Stimulated activated CD4-positive, alpha-beta T cell treated with anti-CD3 and anti-CD28 coated beads, Interleukin-12 subunit alpha, Interleukin-12 subunit beta, amount 100 ng/mL, for 4 hours (primary cell): ENCODE data around the gene ZZZ3.
"Not testable (repeated sequence)": the region's sequence is repeated elsewhere in the genome, so short reads cannot be mapped to it uniquely, and the experiment has no call there.

Source experiments
- DNase-seq: peaks from one replicate; pipeline ENCODE4 v3.0.0-alpha.2; 2020

The ZZZ3 gene

GRCh38 chr1:77668924-77669449 is 13.5 kb downstream of the ZZZ3 start:
- DNase-seq: no peak

DNA sequence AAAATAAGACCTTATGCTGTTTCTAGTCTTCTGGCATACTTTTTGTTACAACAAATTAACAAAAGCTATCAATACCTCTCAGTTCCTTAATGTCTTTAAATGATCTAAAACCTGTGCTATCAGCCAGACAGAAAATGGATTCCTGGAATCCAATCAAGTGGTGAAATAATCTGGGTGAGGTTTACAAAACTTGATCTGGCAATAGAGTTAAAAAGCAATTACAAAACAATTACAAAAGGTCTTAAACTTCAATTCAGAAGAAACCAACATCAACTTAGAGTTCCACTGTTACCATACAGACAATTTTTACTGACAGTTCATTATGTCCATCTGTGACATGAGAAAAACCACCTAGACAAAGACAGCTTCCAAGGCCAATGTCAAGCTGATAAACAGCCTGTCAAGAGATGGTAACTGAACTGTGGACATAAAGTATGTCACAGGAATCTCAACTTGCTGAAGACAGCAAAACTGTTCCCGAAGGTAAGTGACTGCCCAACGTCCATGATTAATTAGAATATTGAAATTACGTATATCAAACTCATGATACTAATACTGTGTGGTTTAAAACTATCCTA is 17.4 kb downstream of the ZZZ3 start:
- no peak for DNase-seq

GRCh38 chr1:77661696-77662095 is 20.8 kb downstream of the ZZZ3 start:
- no peak for DNase-seq

GRCh38 chr1:77659879-77660593 is 22.4 kb downstream of the ZZZ3 start:
- no peak for DNase-seq

DNA sequence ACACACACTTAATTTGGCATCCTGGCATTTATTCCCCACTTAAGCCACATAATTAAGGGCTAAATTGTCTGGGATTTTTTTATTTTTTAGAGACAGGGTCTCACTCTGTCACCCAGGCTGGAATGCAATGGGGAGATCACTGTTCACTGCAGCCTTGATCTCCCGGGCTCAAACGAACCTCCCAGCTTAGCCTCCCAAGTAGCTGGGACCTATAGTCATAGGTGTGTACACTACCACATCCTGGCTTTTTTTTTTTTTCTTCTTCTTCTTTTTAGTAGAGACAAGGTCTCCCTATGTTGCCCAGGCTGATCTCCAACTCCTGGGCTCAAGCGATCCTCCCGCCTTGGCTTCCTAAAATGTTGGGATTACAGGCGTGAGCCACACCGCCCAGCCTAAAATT is 24.2 kb downstream of the ZZZ3 start:
- no peak for DNase-seq

DNA sequence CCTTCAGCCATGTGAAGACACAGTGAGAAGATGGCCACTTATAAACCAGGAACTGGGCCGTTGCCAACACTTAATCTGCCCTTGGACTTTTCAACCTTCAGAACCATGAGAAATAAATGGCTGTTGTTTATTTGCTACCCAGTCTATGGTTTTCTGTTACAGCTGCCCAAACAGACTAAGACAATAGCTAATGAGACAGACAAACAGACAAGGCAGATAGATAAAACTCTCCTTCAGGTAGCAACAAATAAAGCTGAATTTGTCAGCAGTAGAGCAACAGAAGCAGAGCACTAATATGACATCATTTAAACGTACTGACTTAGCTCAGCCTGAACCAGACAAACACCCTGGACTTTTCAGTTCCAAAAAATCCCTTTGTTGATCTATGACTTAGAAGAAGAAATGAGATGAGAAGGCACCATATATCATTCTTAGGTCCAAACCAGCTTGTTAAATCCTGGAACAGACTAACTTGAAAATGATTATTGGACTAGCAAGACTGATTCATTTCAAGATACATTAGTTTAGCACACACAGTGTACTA is 27.0 kb downstream of the ZZZ3 start:
- no peak for DNase-seq

GRCh38 chr1:77652970-77653516 is 29.4 kb downstream of the ZZZ3 start:
- DNase-seq: no peak

GRCh38 chr1:77652268-77652667 is 30.2 kb downstream of the ZZZ3 start:
- no peak for DNase-seq

- DNase-seq: no peak
Observed at GRCh38 chr1:77649127-77649526, 33.3 kb downstream of the ZZZ3 start.

GRCh38 chr1:77646224-77646623 is 36.2 kb downstream of the ZZZ3 start:
- DNase-seq: not testable (repeated sequence)

- no peak for DNase-seq
Observed at GRCh38 chr1:77643456-77643855, 39.0 kb downstream of the ZZZ3 start.

- DNase-seq: no peak
Observed at GRCh38 chr1:77642941-77643340, 39.5 kb downstream of the ZZZ3 start.

DNA sequence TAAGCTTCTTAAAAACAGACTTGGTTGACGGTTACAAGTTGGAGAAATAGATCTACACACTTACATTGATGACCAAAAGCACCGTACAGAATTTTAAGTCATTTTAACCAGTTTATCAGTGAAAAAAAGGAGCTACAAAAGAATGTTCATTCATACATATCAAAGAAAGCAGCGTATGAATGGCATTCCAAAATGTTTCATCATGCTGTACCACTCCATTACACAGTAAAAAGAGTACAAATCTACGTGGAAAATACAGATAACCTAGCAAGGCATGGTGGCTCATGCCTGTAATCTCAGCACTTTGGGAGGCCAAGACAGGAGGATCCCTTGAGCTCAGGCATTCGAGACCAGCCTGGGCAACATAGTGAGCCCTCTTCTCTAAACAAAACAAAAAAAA is 40.3 kb downstream of the ZZZ3 start:
- DNase-seq: no peak

DNA sequence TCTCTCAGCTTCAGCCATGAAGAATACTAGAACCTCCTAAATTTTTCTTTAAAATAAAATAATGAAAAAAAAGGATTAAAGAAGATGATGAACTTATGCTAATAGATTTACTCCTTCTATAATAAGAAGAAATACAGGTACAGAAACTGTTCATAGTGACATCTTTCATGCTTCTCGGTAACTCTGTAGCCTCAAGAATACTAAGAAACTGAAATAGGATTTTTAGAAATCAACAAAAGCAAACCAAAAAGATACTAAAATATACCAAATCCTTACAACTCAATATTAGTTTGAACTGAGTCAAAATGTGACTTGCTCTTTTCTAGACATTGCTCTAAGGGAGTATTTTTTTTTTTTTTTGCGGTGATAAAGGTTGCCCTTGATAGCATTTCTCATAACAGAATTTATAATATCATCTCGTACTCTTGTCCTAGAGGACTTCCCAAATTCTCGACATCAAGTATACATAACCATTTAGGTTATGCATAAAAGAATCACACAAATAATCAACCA is 42.8 kb downstream of the ZZZ3 start:
- no peak for DNase-seq

DNA sequence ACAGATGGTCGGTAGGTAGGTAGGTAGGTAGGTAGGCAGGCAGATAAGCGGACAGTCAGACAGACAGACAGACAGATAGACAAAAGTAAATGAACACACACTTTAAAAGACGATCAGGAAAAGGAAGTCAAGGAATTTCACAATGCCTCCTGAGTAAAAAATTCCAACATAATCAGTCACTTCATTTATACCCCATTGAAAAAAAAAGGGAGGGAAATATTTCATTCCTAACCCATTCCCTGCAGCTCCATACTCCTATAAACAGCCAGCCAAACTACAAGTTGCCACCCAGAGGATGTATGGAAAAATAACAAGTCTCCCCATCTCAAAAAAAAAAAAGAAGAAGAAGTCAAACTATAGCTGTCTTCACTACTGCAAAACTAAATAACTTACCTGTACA is 43.4 kb downstream of the ZZZ3 start:
- DNase-seq: no peak

- DNase-seq: no peak
Observed at GRCh38 chr1:77636864-77637263, 45.6 kb downstream of the ZZZ3 start.
